NCI-H2107 (cell line): ENCODE measurements around the gene ZNF8.
"Not testable (repeated sequence)": the region's sequence is repeated elsewhere in the genome, so short reads cannot be mapped to it uniquely, and the experiment has no call there.

ENCODE experiments used
- DNase-seq: peaks from one replicate; lab custom pipeline; 2025; lab: John Stamatoyannopoulos, UW

The ZNF8 gene

DNA sequence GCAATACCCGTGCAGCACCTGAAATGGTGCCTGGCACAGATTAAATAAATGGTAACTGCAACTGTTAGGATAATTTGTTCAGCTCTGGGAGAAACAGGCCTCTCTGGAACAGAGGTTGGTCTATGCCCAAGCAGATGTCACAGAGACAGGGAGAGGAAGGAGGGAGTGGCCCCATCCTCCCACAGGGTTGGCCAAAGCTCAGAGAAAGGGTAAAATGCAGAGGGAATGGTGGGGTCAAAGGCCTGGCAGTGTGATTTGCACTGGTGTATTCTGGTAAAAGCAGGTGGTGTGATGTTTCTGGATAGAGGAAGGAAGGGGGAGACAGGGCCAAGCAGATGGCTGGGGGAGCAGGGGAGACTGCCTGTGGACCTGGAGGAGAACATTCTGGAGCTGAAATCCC is 57.5 kb downstream of the ZNF8 start:
- no peak for DNase-seq

- no peak for DNase-seq
Measured at GRCh38 chr19:58336820-58337219, 58.1 kb downstream of the ZNF8 start.

DNA sequence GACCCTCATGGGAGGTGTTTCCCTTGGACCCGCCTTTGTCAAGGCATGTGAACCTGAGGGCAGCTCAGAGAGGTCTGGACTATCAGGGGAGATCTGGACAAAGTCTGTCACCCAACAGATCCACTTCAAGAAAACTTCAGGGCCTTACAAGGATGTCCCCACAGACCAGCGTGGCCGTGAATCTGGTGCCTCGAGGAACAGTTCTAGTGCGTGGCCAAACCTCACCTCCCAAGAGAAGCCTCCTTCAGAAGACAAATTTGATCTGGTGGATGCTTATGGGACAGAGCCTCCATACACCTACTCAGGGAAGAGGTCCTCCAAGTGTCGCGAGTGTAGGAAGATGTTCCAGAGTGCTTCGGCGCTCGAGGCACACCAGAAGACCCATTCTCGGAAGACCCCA is 59.6 kb downstream of the ZNF8 start:
- no peak for DNase-seq

DNA sequence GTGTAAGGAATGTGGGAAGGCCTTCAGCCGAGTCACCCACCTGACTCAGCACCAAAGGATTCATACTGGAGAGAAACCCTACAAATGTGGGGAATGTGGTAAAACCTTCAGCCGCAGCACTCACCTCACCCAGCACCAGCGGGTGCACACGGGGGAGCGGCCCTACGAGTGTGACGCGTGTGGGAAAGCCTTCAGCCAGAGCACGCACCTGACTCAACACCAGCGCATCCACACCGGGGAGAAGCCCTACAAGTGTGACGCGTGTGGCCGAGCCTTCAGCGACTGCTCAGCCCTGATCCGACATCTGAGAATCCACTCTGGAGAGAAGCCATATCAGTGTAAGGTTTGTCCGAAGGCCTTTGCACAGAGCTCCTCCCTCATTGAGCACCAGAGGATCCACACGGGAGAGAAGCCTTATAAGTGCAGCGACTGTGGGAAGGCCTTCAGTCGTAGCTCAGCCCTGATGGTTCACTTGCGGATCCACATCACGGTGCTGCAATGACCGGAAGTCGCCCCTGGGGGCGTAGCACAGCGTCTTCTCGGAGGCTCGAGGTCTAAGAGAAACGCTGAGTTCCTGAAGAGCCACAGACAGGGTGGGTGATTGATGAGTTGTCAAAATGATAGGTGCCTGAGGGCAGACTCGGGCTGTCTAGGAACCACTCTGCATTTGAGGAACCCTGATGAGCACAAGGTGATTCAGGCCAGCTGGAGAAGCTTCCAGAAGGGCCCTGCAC is 60.2 kb downstream of the ZNF8 start:
- no peak for DNase-seq

DNA sequence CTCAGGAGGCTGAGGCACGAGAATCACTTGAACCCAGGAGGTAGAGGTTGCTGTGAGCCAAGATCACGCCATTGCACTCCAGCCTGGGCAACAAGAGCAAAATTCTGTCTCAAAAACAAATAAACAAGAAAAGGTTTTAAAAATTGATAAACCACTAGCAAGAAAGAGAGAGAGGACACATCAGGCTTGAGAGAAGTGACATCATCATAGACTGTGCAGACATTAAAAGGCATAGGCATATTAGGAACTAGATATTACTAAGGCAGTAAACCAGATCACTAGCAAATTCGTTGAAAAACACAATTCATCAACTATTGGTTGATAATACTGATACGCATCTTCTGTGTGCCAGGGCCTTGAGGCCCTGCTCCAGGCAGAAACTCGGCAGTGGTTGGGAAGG is 66.8 kb downstream of the ZNF8 start:
- no peak for DNase-seq

DNA sequence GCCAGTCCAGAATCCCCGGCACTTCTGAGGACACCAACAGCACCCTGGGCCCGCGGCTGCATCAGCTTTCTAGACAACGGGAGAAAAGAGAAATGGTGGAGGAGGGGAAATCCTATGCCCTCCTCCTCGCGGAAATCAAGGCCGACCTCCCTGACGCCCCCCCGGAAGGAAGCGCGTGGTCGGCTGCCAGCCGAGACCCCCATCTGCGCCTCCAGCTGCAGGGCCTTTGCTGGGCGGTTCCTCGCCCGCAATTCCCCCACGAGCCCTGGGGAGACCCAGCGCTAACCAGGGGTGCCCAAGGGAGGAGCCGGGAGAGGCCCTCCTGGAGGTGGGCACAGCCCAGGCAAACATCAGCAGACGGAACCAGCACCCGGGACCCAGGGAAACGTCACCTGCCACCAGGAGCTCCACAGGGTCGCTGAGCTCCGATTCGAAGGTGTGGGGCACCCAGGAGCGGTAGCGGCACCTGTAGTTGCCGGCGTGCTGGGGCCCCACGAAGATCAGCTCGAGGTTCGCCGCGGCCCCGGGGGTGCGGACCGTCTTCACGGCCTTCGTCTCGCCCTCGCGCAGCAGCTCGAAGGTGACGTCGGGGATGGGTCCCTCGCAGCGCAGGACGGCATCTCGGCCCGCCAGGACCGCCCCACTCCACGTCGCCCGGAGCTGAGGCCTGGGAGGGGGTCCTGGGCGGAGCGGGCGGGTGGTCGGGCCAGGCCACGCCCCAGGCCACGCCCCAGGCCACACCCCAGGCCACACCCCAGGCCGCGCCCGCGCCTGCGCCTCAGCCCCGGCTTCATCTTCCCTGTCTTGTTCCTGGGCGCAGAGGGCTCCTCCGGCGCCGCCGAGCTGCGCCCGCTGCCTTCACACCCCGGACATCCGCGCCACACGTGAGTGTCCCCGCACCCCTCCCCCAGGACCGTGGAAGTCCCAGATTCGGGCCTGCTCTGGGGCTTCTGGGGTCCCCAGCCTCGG is 68.5 kb downstream of the ZNF8 start:
- peak; percentile 32 for DNase-seq

- DNase-seq = not testable (repeated sequence)
Measured at GRCh38 chr19:58348080-58348479, 69.3 kb downstream of the ZNF8 start.

DNA sequence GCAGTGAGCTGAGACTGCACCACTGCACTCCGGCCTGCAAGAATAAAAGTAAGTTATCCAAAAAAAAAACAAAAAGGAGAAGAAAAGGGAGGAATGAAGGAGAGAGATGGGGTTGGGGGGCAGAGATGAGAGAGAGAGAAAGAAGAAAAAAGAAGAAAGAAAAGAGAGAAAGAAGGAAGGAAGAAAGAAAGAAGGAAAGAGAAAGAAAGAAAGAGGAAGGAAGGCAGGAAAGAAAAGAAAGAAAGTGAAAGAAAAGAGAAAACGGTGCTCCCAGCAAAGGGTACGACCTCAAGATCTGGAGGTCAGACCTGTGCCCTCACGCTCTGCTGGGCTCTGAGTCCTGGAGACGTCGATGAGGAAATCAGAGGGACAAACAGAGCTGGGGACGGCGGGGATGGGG is 70.8 kb downstream of the ZNF8 start:
- no peak for DNase-seq

- no peak for DNase-seq
Measured at GRCh38 chr19:58350001-58350861, 71.5 kb downstream of the ZNF8 start.

GRCh38 chr19:58350871-58351557 is 72.3 kb downstream of the ZNF8 start:
- DNase-seq = no peak

DNA sequence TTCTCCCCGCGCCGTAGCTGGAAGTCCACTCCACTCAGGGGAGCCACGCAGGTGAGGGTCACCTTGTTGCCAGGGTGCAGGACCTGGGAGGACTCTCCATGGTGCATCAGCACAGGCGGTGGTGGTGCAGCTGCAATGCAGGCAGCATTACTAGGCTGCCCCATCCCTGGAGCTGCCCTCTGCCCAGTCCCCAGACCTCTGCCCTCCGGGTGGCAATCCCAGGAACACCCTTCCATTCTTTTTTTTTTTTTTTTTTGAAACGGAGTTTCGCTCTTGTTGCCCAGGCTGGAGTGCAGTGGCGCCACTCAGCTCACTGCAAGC is 72.8 kb downstream of the ZNF8 start:
- no peak for DNase-seq

DNA sequence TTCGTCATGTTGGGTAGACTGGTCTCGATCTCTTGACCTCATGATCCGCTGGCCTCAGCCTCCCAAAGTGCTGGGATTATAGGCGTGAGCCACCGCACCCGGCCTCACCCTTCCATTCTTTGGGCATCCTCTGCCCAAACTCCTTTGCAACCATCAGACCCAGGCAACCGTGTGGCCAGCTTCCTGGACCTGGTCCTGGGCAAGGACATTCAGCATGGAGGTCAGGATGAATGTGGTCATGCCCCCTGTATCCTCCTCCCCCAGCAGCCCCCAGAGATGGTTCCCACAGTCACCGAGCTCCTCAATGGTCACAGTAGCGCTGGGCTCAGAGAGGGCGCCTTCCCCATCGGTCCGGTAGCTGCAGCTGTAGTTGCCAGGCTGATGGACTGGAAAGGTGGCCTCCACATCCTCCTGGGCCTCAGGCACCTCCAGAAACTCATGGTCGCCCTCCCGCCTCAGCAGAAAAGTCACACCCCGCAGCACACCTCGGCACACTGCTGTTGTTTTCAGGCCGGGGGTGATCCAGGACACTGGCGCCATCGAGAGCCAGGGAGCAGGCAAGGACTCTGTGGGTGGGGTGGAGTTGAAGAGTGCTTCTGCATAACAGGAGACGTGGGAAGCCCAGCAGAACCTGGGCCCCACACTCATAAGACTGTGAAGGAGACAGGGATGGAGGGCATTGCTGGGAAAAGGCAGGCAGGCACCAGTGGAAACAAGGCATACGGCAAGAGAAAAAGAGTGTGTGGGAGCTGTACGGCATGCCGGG is 73.4 kb downstream of the ZNF8 start:
- DNase-seq = no peak
